Measurements from ENCODE around the gene EVI2A.

EVI2A gene

DNA sequence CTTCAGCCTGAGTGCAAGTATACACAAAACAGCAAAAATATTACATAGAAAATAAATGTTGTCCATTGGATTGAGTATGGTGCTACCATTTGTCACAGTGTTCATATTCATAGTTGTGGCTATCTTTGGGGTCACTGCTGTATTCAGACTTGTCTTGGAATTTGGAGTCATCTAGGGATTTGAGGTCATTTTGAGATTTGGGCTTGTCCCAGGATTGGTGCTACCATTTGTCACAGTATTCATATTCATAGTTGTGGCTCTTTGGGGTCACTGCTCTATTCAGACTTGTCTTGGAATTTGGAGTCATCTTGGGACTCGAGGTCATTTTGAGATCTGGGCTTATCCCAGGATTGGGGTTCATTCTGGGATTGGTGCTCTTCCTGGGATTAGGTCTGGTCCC, 49.2 kb downstream of the EVI2A start:
- DNase-seq = no peak

- no peak for DNase-seq
These were observed 51.8 kb downstream of the EVI2A start for GRCh38 chr17:31269578-31269983.

- no peak for DNase-seq
These were observed 52.3 kb downstream of the EVI2A start for GRCh38 chr17:31269036-31269577.

Measured in stimulated activated CD4-positive, alpha-beta T cell treated with anti-CD3 and anti-CD28 coated beads, Interleukin-12 subunit alpha, Interleukin-12 subunit beta, amount 100 ng/mL, for 4 hours (primary cell).